ENCODE results near the gene APOF.

GRCh38 chr12:56410768-56411167 is 48.1 kb upstream of the APOF start:
- TF ChIP-seq ATF2 (CRISPR knock-in tag; IDR thresholded peaks at IDR 0.05) (no peak), SIX5 (IDR thresholded peaks at IDR 0.05; ENCODE audit: borderline replicate concordance in 1 of 2, insufficient read depth in 1 of 2, low read depth in 1 of 2, low read length in 2 of 2) (no peak), PREB (CRISPR knock-in tag; IDR thresholded peaks at IDR 0.05) (no peak)
- TF ChIP-seq, protein P1, sequence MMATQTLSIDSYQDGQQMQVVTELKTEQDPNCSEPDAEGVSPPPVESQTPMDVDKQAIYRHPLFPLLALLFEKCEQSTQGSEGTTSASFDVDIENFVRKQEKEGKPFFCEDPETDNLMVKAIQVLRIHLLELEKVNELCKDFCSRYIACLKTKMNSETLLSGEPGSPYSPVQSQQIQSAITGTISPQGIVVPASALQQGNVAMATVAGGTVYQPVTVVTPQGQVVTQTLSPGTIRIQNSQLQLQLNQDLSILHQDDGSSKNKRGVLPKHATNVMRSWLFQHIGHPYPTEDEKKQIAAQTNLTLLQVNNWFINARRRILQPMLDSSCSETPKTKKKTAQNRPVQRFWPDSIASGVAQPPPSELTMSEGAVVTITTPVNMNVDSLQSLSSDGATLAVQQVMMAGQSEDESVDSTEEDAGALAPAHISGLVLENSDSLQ (IDR thresholded peaks at IDR 0.05) = no peak

Measured in K562 (cell line).